GM13976 (cell line): ENCODE measurements around the gene MIB1.

ENCODE experiments used
- DNase-seq: peaks from one replicate; pipeline ENCODE4 v3.0.0; 2012; ENCODE audit warnings: low spot score
- in situ Hi-C: fragments of 300-500 bp; cut with MboI; formaldehyde crosslinking; loops from one replicate; pipeline ENCODE4 v1.12.0; 2022; ENCODE audit warnings: low sequenced_read_pairs, mixed read lengths, inconsistent platforms; ENCODE audit not compliant: unreplicated experiment
- TF ChIP-seq, protein P1 (sequence below): IDR thresholded peaks from 2 replicates; pipeline ENCODE4 v1.5.1; 2012; ENCODE audit warnings: borderline replicate concordance, mild to moderate bottlenecking; ENCODE audit not compliant: insufficient read depth; ENCODE audit errors: extremely low read depth, missing control alignments, control extremely low read depth

MIB1 gene

DNA sequence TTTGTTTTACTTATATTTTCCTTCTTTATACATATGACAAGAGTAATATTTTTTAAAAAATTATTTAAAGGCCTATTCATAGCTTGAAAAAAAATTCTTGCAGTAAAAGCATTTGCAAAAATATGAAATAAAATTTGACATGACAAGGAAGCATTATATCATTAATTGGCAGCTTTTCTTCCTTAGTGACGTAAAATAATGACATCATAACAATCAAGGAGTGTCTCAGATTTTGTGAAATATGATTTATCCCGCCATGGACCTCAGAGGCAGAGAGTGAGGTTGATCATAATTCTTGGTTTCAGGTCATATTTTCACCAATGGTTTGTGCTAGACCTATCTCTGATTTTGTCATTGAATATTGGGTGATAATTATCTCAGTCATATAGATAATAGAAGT lies 176.0 kb downstream of the MIB1 start:
- in situ Hi-C loops, result loop anchor here (25.0 kb wide), 1 partner anchor 646 kb away; no protein-coding TSS in a partner anchor
- no peak for DNase-seq
- TF ChIP-seq, protein P1, sequence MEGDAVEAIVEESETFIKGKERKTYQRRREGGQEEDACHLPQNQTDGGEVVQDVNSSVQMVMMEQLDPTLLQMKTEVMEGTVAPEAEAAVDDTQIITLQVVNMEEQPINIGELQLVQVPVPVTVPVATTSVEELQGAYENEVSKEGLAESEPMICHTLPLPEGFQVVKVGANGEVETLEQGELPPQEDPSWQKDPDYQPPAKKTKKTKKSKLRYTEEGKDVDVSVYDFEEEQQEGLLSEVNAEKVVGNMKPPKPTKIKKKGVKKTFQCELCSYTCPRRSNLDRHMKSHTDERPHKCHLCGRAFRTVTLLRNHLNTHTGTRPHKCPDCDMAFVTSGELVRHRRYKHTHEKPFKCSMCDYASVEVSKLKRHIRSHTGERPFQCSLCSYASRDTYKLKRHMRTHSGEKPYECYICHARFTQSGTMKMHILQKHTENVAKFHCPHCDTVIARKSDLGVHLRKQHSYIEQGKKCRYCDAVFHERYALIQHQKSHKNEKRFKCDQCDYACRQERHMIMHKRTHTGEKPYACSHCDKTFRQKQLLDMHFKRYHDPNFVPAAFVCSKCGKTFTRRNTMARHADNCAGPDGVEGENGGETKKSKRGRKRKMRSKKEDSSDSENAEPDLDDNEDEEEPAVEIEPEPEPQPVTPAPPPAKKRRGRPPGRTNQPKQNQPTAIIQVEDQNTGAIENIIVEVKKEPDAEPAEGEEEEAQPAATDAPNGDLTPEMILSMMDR, result no peak

DNA sequence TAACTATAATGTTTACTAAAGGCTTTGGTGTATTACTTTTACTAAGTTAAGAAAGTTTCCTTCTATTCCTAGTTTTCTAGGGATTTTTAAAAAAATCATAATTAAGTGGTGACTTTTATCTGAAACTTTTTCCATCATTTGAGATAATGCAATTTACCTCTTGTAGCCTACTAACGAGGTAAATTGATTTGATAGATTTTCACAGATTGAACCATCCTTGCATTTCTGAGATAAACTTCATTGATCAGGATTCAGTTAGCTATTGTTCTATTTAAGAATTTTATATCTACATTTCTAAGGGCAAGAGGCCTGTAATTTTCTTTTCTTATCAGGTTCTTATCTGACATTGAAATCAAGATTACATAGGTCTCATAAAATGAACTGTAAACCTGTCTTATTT lies 178.1 kb downstream of the MIB1 start:
- DNase-seq, result no peak
- in situ Hi-C loops, result loop anchor here (25.0 kb wide), 1 partner anchor 644 kb away; no protein-coding TSS in a partner anchor
- TF ChIP-seq, protein P1, result no peak
